RWPE2 (cell line): ENCODE measurements around the gene ARHGAP4.

ENCODE experiments used
- ATAC-seq: fragments of 200-7000 bp; cut with Tn5 transposase; 3 replicates; pipeline ENCODE4 v1.9.1; 2021; ENCODE audit warnings: low read depth
- DNase-seq: peaks from one replicate; pipeline ENCODE4 v3.0.0-alpha.2; 2020; ENCODE audit warnings: low spot score
- H3K27ac ChIP-seq: fragments of 450-650 bp; 2 replicates; pipeline ENCODE4 v1.5.1; 2017; ENCODE audit warnings: mild to moderate bottlenecking; ENCODE audit not compliant: poor library complexity, severe bottlenecking
- H3K27me3 ChIP-seq: fragments of 250-450 bp; sonication (Bioruptor Pico); 2 replicates; pipeline ENCODE4 v1.5.1; 2021; ENCODE audit warnings: mild to moderate bottlenecking, moderate library complexity; ENCODE audit not compliant: insufficient read depth, poor library complexity, severe bottlenecking
- H3K36me3 ChIP-seq: fragments of 250-450 bp; sonication (Bioruptor Pico); 2 replicates; pipeline ENCODE4 v1.5.1; 2020; ENCODE audit warnings: low read depth, mild to moderate bottlenecking, moderate library complexity
- H3K4me1 ChIP-seq: fragments of 250-450 bp; sonication (Bioruptor Pico); 2 replicates; pipeline ENCODE4 v1.5.1; 2021; ENCODE audit warnings: mild to moderate bottlenecking, moderate library complexity; ENCODE audit not compliant: insufficient read depth, poor library complexity, severe bottlenecking
- H3K4me3 ChIP-seq: fragments of 250-450 bp; sonication (Bioruptor Pico); 2 replicates; pipeline ENCODE4 v1.5.1; 2021; ENCODE audit warnings: mild to moderate bottlenecking, moderate library complexity; ENCODE audit not compliant: severe bottlenecking
- H3K9me3 ChIP-seq: fragments of 250-450 bp; sonication (Bioruptor Pico); 2 replicates; pipeline ENCODE4 v1.5.1; 2021; ENCODE audit warnings: mild to moderate bottlenecking, moderate library complexity; ENCODE audit not compliant: severe bottlenecking
- TF ChIP-seq, protein P1 (sequence below): fragments of 450-650 bp; IDR thresholded peaks from one replicate; pipeline ENCODE4 v1.5.1; 2017; ENCODE audit warnings: mild to moderate bottlenecking, moderate library complexity; ENCODE audit not compliant: poor library complexity, severe bottlenecking

The ARHGAP4 gene

DNA sequence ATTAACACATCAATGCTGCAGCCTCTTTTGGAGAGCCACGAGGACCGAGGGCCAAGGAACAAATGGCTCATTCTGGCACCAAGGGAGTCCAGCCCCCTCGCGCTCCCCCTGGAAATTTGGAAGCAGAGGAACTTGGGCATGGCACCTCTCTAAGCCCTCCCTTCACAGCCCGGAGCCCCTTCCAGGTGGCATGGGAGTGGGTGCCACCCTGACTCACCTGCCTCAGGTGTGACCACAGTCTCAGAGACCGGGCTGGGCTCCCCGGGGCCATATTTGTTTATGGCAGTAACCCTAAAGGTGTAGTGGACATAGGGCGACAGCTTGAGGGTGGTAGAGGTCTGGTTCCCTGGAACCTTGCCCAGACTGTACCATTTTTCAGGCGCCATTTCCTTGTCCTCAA, 58.9 kb downstream of the ARHGAP4 start:
- TF ChIP-seq, protein P1, sequence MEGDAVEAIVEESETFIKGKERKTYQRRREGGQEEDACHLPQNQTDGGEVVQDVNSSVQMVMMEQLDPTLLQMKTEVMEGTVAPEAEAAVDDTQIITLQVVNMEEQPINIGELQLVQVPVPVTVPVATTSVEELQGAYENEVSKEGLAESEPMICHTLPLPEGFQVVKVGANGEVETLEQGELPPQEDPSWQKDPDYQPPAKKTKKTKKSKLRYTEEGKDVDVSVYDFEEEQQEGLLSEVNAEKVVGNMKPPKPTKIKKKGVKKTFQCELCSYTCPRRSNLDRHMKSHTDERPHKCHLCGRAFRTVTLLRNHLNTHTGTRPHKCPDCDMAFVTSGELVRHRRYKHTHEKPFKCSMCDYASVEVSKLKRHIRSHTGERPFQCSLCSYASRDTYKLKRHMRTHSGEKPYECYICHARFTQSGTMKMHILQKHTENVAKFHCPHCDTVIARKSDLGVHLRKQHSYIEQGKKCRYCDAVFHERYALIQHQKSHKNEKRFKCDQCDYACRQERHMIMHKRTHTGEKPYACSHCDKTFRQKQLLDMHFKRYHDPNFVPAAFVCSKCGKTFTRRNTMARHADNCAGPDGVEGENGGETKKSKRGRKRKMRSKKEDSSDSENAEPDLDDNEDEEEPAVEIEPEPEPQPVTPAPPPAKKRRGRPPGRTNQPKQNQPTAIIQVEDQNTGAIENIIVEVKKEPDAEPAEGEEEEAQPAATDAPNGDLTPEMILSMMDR = no peak
- Histone ChIP-seq H3K27ac (no peak overlapping the region), H3K4me3 (no peak overlapping the region), H3K36me3 (no peaks in the 10 kb centered on the region), H3K27me3 (no peaks in the 10 kb centered on the region), H3K4me1 (no peaks in the 10 kb centered on the region), H3K9me3 (no peaks in the 10 kb centered on the region)
- no peak for DNase-seq
- ATAC-seq = no peak

DNA sequence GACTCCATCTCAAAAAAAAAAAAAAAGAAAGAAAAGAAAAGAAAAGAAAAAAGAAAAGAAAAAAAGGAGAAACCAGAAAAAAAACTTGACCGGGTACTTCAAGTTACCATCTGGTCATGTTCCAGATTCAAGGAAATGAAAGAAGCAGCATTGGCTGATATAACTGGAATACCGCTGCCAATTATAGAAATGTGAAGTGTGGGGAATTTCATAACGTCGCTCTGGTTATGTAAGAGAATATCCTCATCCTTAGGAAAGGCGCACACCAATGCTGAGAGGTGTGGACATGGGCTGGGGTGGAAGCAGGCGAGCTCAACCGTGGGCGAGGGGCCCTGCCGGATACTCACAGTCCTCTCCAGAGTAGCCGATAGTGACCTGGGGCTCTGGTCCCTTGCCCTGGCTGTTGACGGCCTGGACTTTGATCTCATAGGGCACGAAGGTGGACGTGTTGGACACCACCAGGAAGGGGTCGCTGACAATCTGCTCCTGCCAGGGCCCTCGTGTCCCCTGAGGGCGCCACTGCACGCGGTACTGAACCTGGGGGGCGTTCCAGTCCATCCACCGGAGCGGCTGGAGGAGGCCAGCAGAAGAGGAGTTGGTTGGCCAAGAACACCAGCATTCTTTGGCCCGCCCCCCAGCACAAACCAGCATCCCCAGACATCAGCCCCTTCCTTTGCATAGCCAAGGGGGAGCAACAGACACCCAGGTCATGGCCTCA, 59.6 kb downstream of the ARHGAP4 start:
- Histone ChIP-seq H3K9me3 (no peaks in the 10 kb centered on the region), H3K4me3 (no peak overlapping the region), H3K27ac (no peak overlapping the region), H3K4me1 (no peaks in the 10 kb centered on the region), H3K36me3 (no peaks in the 10 kb centered on the region), H3K27me3 (no peaks in the 10 kb centered on the region)
- DNase-seq (no peak), ATAC-seq (no peak)
- TF ChIP-seq, protein P1 = no peak

GRCh38 chrX:153865685-153866084, 60.4 kb downstream of the ARHGAP4 start:
- H3K9me3 ChIP-seq = no peaks in the 10 kb centered on the region
- no peak overlapping the region for H3K27ac ChIP-seq
- H3K4me3 ChIP-seq = no peak overlapping the region
- no peaks in the 10 kb centered on the region for H3K36me3 ChIP-seq
- no peak for DNase-seq
- ATAC-seq = no peak
- no peaks in the 10 kb centered on the region for H3K4me1 ChIP-seq
- H3K27me3 ChIP-seq = no peaks in the 10 kb centered on the region
- TF ChIP-seq, protein P1 = no peak

DNA sequence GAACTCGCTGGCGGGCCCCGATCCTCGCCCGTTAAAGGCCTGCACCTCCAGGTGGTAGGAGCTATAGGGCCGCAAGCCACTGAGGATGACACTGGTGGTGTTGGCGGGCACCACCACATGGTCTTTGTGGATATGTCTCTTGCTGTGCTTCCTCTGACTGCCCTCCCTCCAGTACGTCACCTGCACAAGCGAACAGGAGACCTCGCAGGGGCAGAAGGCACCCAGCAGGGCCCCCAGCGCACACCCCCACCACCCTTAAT, 60.8 kb downstream of the ARHGAP4 start:
- Histone ChIP-seq H3K27ac (no peak overlapping the region), H3K27me3 (no peaks in the 10 kb centered on the region), H3K4me3 (no peak overlapping the region), H3K9me3 (no peaks in the 10 kb centered on the region), H3K36me3 (no peaks in the 10 kb centered on the region), H3K4me1 (no peaks in the 10 kb centered on the region)
- no peak for DNase-seq
- no peak for ATAC-seq
- TF ChIP-seq, protein P1 = no peak

GRCh38 chrX:153864561-153865320, 61.3 kb downstream of the ARHGAP4 start:
- no peaks in the 10 kb centered on the region for H3K9me3 ChIP-seq
- TF ChIP-seq, protein P1 = no peak
- no peak overlapping the region for H3K27ac ChIP-seq
- H3K36me3 ChIP-seq = no peaks in the 10 kb centered on the region
- ATAC-seq (no peak), DNase-seq (no peak)
- no peak overlapping the region for H3K4me3 ChIP-seq
- no peaks in the 10 kb centered on the region for H3K4me1 ChIP-seq
- H3K27me3 ChIP-seq = no peaks in the 10 kb centered on the region
